Hematopoietic multipotent progenitor cell (in vitro differentiated cells): ENCODE data around the gene MIA2. TPM values are rescaled to one million over a fixed set of nuclear protein-coding genes. Genes with fewer than 3 reads are reported as not detected.

ENCODE experiments used
- DNase-seq, 3 donors: peaks; one replicate each; pipeline ENCODE4 v3.0.0-alpha.2; 2011 to 2015; ENCODE audit warnings: low read depth in 2 of 3, low spot score in 2 of 3
- total RNA-seq: library from RNA; depleted of rRNA; stranded (reverse); fragments of >200 nt; gene quantifications from one replicate; pipeline ENCODE4 v1.2.3, GENCODE V29; 2012

MIA2 gene
- total RNA-seq, 1 donor: 7.8 TPM

- DNase-seq: peak; percentile 10 to 81 (median 63)
These were observed 199.1 kb downstream of the MIA2 start for GRCh38 chr14:39432619-39433451.

- DNase-seq: no peak
These were observed 199.7 kb downstream of the MIA2 start for GRCh38 chr14:39433452-39433813.

DNA sequence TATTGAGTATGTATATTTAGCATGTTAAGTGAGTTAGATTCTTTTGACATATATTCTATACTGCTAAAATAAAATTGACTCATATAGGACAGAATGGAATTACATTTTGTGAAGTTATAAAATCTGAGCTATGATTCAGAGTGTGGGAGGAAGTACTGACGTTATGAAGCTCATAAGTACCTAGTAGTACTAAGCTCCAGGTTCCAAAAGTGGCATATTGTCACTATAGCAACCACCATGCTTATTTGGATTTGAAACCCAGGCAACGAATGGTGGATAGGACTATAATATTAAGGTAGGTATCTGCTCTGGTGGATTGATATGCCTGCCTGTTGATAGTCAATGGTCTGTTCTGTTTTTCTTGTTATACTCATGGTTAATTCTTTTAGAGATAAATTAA, 200.7 kb downstream of the MIA2 start:
- DNase-seq: no peak

DNA sequence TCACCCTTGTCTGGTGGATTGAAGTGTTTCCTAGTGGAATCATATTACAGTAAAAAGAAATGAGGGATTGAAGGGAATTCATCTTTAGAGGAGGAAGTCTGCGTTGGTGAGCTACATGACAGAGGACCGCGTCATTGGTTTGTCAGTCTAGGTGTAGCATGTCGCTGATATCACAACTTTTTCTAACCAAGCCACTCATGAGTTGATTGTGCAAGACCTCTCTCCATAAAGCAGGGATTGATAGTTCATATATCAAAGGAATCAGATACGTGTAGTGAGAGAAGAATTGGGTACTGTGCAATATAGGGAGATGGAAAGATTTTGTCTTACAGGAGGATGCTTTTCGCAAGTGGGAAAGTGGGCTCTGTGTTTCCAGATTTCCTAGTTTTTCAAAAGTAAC, 201.5 kb downstream of the MIA2 start:
- DNase-seq: no peak

Other genes starting within 250 kb of the MIA2 start
- 48.2 TPM for gene SEC23A, start 130.7 kb upstream of the MIA2 start, total RNA-seq
- 17.0 TPM for gene GEMIN2, start 119.6 kb upstream of the MIA2 start, total RNA-seq
- 20.7 TPM for gene TRAPPC6B, start 63.6 kb upstream of the MIA2 start, total RNA-seq
- 22.9 TPM for gene PNN, start 58.7 kb upstream of the MIA2 start, total RNA-seq
- 22.6 TPM for gene FBXO33, start 198.5 kb downstream of the MIA2 start, total RNA-seq